ENCODE results near the gene PPA2.

DNA sequence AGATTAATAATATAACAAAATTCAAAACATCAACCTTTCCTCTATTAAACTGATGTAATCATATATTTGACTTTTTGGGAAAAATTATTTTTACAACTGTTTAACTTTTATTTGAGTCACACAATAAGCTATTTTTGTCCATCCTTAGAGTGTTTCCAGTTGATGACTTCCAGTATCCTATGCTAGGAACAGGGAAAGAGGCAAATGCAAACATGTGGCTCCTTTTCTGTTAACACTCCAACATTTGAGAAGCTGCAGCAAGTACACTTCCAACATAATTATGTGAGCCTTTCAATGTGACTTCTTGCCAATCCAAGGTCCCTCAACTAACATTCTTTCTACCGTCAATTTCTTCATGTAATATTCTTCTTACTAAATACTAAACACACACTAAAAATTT, 117.7 kb downstream of the PPA2 start:
- TF ChIP-seq EP300 (IDR thresholded peaks at IDR 0.05) (no peak), POLR2A (IDR thresholded peaks at IDR 0.05) (no peak)
